Keratinocyte (primary cell): Measurements from ENCODE around the gene ARHGDIB.

Experiments
- CTCF ChIP-seq, 3 experiments: IDR thresholded peaks in 1 of 3; conservative IDR thresholded peaks in 1 of 3; optimal IDR thresholded peaks in 1 of 3; 2 replicates in 2 of 3; 3 replicates in 1 of 3; pipeline versions ENCODE3 to v1.5.1; 2011; ENCODE audit warnings: low read length in 3 of 3, mild to moderate bottlenecking in 3 of 3, moderate library complexity in 2 of 3, control low read depth in 1 of 3, inconsistent platforms in 1 of 3; ENCODE audit not compliant: insufficient read depth in 2 of 3; ENCODE audit errors: extremely low read depth in 1 of 3
- EZH2 ChIP-seq: IDR thresholded peaks from one replicate; pipeline ENCODE4 v1.6.1; 2012; ENCODE audit warnings: inconsistent platforms, mild to moderate bottlenecking, low read length, moderate library complexity

GRCh38 chr12:14901228-14901562, 60.2 kb downstream of the ARHGDIB start:
- TF ChIP-seq CTCF (optimal IDR thresholded peaks at IDR 0.05 in 1 of 3, IDR thresholded peaks at IDR 0.05 in 1 of 3, conservative IDR thresholded peaks at IDR 0.05 in 1 of 3; ENCODE audit: extremely low read depth in 1 of 3, insufficient read depth in 2 of 3, low read length in 3 of 3) (peak in 2 of 3 experiments; percentile 0 to 5), EZH2 (no peak)
